Measurements from ENCODE around the gene NCAM1.

DNA sequence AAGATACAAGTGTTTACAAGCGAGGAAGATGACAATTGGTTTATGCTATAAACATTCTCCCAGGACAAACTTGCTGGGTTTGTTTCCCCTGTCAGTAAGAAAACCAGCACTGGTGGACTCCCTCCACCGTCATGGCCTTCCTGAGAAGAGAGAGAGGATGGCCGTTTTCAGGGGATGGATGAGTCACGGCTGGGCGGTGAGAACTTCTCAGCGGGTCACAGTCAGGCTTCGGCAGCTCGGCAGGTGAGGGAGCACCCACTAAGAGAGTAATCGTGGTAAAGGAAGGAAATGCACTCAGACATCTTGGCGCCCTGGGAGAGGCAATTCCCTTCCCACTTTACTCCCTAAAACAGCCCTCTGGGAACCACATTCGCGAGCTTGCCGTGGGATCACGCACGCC is 83.9 kb downstream of the NCAM1 start:
- TF ChIP-seq ZNF121 (tag by site-specific recombination; IDR thresholded peaks at IDR 0.05): no peak
- TF ChIP-seq, protein P1, sequence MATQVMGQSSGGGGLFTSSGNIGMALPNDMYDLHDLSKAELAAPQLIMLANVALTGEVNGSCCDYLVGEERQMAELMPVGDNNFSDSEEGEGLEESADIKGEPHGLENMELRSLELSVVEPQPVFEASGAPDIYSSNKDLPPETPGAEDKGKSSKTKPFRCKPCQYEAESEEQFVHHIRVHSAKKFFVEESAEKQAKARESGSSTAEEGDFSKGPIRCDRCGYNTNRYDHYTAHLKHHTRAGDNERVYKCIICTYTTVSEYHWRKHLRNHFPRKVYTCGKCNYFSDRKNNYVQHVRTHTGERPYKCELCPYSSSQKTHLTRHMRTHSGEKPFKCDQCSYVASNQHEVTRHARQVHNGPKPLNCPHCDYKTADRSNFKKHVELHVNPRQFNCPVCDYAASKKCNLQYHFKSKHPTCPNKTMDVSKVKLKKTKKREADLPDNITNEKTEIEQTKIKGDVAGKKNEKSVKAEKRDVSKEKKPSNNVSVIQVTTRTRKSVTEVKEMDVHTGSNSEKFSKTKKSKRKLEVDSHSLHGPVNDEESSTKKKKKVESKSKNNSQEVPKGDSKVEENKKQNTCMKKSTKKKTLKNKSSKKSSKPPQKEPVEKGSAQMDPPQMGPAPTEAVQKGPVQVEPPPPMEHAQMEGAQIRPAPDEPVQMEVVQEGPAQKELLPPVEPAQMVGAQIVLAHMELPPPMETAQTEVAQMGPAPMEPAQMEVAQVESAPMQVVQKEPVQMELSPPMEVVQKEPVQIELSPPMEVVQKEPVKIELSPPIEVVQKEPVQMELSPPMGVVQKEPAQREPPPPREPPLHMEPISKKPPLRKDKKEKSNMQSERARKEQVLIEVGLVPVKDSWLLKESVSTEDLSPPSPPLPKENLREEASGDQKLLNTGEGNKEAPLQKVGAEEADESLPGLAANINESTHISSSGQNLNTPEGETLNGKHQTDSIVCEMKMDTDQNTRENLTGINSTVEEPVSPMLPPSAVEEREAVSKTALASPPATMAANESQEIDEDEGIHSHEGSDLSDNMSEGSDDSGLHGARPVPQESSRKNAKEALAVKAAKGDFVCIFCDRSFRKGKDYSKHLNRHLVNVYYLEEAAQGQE (tag by site-specific recombination; IDR thresholded peaks at IDR 0.05): no peak
- TF ChIP-seq, protein P2, sequence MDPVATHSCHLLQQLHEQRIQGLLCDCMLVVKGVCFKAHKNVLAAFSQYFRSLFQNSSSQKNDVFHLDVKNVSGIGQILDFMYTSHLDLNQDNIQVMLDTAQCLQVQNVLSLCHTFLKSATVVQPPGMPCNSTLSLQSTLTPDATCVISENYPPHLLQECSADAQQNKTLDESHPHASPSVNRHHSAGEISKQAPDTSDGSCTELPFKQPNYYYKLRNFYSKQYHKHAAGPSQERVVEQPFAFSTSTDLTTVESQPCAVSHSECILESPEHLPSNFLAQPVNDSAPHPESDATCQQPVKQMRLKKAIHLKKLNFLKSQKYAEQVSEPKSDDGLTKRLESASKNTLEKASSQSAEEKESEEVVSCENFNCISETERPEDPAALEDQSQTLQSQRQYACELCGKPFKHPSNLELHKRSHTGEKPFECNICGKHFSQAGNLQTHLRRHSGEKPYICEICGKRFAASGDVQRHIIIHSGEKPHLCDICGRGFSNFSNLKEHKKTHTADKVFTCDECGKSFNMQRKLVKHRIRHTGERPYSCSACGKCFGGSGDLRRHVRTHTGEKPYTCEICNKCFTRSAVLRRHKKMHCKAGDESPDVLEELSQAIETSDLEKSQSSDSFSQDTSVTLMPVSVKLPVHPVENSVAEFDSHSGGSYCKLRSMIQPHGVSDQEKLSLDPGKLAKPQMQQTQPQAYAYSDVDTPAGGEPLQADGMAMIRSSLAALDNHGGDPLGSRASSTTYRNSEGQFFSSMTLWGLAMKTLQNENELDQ (tag by site-specific recombination; IDR thresholded peaks at IDR 0.05; ENCODE audit: low read depth): no peak
- TF ChIP-seq, protein P3, sequence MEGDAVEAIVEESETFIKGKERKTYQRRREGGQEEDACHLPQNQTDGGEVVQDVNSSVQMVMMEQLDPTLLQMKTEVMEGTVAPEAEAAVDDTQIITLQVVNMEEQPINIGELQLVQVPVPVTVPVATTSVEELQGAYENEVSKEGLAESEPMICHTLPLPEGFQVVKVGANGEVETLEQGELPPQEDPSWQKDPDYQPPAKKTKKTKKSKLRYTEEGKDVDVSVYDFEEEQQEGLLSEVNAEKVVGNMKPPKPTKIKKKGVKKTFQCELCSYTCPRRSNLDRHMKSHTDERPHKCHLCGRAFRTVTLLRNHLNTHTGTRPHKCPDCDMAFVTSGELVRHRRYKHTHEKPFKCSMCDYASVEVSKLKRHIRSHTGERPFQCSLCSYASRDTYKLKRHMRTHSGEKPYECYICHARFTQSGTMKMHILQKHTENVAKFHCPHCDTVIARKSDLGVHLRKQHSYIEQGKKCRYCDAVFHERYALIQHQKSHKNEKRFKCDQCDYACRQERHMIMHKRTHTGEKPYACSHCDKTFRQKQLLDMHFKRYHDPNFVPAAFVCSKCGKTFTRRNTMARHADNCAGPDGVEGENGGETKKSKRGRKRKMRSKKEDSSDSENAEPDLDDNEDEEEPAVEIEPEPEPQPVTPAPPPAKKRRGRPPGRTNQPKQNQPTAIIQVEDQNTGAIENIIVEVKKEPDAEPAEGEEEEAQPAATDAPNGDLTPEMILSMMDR (tag by site-specific recombination; IDR thresholded peaks at IDR 0.05): no peak

Data from HEK293 (cell line).